Lower leg skin (tissue), 4 donors: Measurements from ENCODE around the gene ENDOD1. TPM values are rescaled to one million over a fixed set of nuclear protein-coding genes. Genes with fewer than 3 reads are reported as not detected.
"Not testable (repeated sequence)": the region's sequence is repeated elsewhere in the genome, so short reads cannot be mapped to it uniquely, and the experiment has no call there.

Source experiments
- DNase-seq, 2 donors: peaks; one replicate each; pipeline ENCODE4 v3.0.0-alpha.2; 2019; ENCODE audit warnings: low spot score in 2 of 2
- H3K4me3 ChIP-seq: fragments of 200-600 bp; sonication (generic); 2 replicates; pipeline ENCODE4 v1.5.1; 2017; ENCODE audit warnings: mild to moderate bottlenecking, low read depth; ENCODE audit not compliant: poor library complexity, severe bottlenecking
- POLR2A ChIP-seq, 2 donors: fragments of 450-650 bp; IDR thresholded peaks; one replicate each; pipeline ENCODE4 v1.6.1; 2016 to 2017; ENCODE audit warnings: antibody characterized with exemption in 2 of 2, mild to moderate bottlenecking in 1 of 2, moderate library complexity in 1 of 2
- WGBS, 2 donors: methylation state at CpG; one replicate each; pipeline ENCODE4 v1.1.5; 2018; 5-methylcytosine and 5-hydroxymethylcytosine counted together
- intact Hi-C: fragments of 100-400 bp; cut with DNase I; formaldehyde crosslinking; loops from one replicate; pipeline ENCODE4 v1.15.0; 2023; ENCODE audit warnings: low total_unique reads
- total RNA-seq, 4 donors: library from RNA; depleted of rRNA; stranded (reverse); fragments of >200 nt; gene quantifications; one replicate each; pipeline ENCODE4 v1.1.0, GENCODE V29; 2016
- TF ChIP-seq, protein P1 (sequence below), 3 donors: fragments of 450-650 bp; IDR thresholded peaks; one replicate each; pipeline ENCODE4 v1.5.1; 2016; ENCODE audit warnings: antibody characterized with exemption in 3 of 3, mild to moderate bottlenecking in 3 of 3, moderate library complexity in 2 of 3

The ENDOD1 gene, protein sequence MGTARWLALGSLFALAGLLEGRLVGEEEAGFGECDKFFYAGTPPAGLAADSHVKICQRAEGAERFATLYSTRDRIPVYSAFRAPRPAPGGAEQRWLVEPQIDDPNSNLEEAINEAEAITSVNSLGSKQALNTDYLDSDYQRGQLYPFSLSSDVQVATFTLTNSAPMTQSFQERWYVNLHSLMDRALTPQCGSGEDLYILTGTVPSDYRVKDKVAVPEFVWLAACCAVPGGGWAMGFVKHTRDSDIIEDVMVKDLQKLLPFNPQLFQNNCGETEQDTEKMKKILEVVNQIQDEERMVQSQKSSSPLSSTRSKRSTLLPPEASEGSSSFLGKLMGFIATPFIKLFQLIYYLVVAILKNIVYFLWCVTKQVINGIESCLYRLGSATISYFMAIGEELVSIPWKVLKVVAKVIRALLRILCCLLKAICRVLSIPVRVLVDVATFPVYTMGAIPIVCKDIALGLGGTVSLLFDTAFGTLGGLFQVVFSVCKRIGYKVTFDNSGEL
- total RNA-seq, result 100 to 1,000 TPM in 1 of 4 donors, 10 to 100 TPM in 3; 57.6 to 113 (median 87.2) TPM

DNA sequence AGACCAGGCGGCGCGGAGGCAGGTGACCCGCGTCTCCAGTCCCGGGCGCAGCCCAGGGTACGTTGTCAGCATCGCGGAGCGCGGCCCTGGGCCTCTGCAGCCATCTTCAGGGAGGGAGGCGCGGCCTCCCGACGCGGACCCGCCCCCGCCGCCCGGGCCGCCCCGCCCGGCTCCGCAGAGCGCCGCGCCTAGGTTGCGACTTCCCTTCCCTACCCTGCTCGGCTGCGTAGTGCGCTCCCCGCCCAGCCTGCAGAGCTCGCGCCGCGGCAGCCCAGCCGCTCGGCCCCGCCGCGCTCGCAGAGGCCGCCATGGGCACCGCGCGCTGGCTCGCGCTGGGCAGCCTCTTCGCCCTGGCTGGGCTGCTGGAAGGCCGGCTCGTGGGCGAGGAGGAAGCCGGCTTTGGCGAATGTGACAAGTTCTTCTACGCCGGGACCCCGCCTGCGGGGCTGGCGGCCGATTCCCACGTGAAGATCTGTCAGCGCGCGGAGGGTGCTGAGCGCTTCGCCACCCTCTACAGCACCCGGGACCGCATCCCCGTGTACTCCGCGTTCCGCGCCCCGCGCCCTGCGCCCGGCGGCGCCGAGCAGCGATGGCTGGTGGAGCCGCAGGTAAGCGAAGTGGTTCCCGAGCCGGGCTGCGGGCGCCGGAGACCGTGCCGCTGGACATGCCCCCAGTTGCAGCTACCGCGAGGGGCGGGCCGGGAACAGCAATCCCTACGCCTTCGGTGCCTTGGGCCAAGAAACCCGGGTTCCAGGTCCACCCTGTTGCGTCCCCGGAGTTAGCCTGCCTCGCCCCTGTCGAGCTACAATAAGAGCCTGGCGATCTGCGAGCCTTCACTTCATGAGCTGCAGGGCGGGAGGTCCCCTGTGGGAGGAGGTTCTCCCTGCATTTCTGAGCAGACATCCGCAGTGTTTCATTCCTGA lies at the start of gene ENDOD1:
Gene ENDOD1 (plus strand): TSS at position 227 of the 923 bp plus-strand sequence. CDS start 82 bp downstream, at position 309.
- WGBS, 2 donors, result 0% methylated on average over 34 to 74 of the region's 106 CpGs
- DNase-seq, result peak; percentile 71 to 96
- intact Hi-C loops, result no loop called here
- peak within 1 kb of the TSS; percentile 66 for H3K4me3 ChIP-seq
- no peak for TF ChIP-seq POLR2A (IDR thresholded peaks at IDR 0.05)
- TF ChIP-seq, protein P1, sequence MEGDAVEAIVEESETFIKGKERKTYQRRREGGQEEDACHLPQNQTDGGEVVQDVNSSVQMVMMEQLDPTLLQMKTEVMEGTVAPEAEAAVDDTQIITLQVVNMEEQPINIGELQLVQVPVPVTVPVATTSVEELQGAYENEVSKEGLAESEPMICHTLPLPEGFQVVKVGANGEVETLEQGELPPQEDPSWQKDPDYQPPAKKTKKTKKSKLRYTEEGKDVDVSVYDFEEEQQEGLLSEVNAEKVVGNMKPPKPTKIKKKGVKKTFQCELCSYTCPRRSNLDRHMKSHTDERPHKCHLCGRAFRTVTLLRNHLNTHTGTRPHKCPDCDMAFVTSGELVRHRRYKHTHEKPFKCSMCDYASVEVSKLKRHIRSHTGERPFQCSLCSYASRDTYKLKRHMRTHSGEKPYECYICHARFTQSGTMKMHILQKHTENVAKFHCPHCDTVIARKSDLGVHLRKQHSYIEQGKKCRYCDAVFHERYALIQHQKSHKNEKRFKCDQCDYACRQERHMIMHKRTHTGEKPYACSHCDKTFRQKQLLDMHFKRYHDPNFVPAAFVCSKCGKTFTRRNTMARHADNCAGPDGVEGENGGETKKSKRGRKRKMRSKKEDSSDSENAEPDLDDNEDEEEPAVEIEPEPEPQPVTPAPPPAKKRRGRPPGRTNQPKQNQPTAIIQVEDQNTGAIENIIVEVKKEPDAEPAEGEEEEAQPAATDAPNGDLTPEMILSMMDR (IDR thresholded peaks at IDR 0.05), result no peak

DNA sequence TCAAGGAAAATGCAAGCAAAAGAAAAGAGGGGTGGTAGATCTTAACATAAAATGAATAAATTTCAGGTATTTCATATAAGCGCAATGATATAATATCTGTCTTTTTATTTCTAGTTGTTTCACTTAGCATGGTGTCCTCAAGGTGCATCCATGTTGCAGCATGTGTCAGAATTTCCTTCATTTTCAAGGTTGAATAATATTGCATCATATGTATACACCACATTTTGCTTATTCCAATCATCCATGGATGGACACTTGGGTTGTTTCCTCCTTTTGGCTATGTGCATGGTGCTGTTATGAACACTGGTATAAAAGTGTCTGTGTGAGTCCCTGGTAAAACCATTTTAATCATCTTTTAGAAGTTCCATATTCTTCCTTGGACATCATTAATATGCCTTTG lies 47.4 kb upstream of the ENDOD1 start:
- TF ChIP-seq, protein P1 (IDR thresholded peaks at IDR 0.05), result no peak
- no peak for TF ChIP-seq POLR2A (IDR thresholded peaks at IDR 0.05)
- intact Hi-C loops, result no loop called here
- 98 to 100% methylated on average over 1 of the region's 1 CpG for WGBS, 2 donors
- DNase-seq, result no peak
- no peak overlapping the region for H3K4me3 ChIP-seq

DNA sequence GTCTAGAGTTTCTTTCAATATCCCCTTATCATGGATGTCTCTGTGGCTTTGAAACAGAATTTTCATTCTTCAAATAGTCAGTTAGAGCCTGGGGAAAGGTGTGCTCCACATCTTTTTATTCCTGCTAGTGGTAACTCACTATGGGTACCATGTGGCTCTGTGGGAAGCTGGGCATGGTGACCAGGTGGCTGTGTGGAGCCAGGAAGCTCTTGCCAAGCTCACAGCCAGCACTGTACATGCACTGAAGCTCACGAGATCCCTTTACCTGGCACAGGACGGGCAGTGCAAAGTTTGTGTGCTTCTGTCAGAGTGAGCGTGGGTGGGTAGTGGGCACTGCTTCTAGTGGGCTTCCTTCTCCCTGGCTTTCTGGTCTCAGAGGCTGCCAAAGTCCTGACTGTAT lies 46.7 kb upstream of the ENDOD1 start:
- DNase-seq, result no peak
- 87 to 90% methylated on average over 3 of the region's 3 CpGs for WGBS, 2 donors
- no peak for TF ChIP-seq POLR2A (IDR thresholded peaks at IDR 0.05)
- TF ChIP-seq, protein P1 (IDR thresholded peaks at IDR 0.05), result no peak
- intact Hi-C loops, result no loop called here
- no peak overlapping the region for H3K4me3 ChIP-seq

DNA sequence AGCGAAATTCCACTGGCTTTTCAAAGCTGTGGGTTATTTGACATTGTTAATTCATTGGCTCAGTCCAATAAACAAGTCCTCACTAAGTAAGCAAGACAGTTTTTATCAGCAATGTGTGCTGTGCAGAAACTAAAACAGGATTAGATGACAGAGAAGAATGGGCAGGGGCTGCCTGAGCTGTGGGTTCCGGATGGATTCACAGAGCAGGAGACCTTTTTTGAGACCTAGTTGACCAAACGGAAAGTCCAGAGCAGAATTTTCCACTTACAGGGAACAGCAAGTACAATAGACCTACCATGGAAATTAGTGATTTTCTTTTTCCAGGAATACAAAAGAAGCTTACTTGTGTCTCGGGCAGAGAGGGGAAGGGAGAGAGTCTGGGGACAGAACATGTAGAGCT lies 45.6 kb upstream of the ENDOD1 start:
- intact Hi-C loops, result no loop called here
- TF ChIP-seq, protein P1 (IDR thresholded peaks at IDR 0.05), result no peak
- no peak for TF ChIP-seq POLR2A (IDR thresholded peaks at IDR 0.05)
- no peak overlapping the region for H3K4me3 ChIP-seq
- no peak for DNase-seq
- 82 to 86% methylated on average over 4 of the region's 4 CpGs for WGBS, 2 donors

DNA sequence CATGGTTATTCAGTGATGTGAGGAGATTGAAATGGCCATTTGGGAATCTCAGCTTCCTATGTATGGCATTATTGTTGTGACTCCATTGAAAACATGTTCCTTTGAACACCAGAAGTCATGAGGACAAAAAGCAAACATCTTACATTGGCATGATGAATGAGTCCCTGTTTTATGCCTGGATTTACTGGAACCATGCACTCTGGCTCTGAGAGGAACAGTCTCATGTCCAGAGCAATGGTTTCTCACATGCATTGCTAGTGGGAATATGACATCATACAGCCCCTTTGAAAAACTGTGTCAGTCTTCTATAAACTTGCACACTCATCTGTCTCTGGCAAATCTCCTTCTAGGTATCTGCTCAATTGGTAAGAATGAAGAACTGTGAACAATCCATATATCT lies 43.8 kb upstream of the ENDOD1 start:
- TF ChIP-seq POLR2A (IDR thresholded peaks at IDR 0.05), result no peak
- TF ChIP-seq, protein P1 (IDR thresholded peaks at IDR 0.05), result no peak
- intact Hi-C loops, result no loop called here
- H3K4me3 ChIP-seq, result no peak overlapping the region
- DNase-seq, result no peak

DNA sequence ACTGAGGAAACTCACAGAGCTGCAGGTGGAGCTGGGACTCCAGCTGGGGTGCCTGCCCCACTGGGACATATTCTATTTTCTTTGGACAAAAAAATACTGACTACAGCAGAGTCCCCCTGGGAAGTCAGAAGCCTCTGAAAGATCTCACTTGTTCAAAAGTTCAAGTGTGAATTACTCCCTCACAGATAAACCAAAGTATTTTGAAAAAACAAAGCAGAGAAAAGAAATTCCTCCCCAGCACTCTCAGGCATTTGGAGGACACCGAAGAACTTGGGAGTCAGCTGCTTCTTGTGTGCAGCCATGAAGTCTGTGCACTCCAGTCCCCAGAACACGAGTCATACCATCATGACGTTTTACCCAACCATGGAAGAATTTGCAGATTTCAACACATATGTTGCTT lies 40.5 kb upstream of the ENDOD1 start, which contains the start of gene KDM4F:
Gene KDM4F (plus strand): TSS at position 301 of the 400 bp plus-strand sequence.
- DNase-seq, intact Hi-C loops, H3K4me3 ChIP-seq: not testable (repeated sequence)
- 72 to 74% methylated on average over 3 of the region's 3 CpGs for WGBS, 2 donors
